ENCODE data around the gene SSBP3. TPM values are rescaled to one million over a fixed set of nuclear protein-coding genes. Genes with fewer than 3 reads are reported as not detected.
"Not testable (repeated sequence)": the region's sequence is repeated elsewhere in the genome, so short reads cannot be mapped to it uniquely, and the experiment has no call there.

SSBP3 gene
- total RNA-seq = 100 to 1,000 TPM in 1 of 4 donors, 10 to 100 TPM in 3; 28.7 to 162 (median 37.0) TPM

DNA sequence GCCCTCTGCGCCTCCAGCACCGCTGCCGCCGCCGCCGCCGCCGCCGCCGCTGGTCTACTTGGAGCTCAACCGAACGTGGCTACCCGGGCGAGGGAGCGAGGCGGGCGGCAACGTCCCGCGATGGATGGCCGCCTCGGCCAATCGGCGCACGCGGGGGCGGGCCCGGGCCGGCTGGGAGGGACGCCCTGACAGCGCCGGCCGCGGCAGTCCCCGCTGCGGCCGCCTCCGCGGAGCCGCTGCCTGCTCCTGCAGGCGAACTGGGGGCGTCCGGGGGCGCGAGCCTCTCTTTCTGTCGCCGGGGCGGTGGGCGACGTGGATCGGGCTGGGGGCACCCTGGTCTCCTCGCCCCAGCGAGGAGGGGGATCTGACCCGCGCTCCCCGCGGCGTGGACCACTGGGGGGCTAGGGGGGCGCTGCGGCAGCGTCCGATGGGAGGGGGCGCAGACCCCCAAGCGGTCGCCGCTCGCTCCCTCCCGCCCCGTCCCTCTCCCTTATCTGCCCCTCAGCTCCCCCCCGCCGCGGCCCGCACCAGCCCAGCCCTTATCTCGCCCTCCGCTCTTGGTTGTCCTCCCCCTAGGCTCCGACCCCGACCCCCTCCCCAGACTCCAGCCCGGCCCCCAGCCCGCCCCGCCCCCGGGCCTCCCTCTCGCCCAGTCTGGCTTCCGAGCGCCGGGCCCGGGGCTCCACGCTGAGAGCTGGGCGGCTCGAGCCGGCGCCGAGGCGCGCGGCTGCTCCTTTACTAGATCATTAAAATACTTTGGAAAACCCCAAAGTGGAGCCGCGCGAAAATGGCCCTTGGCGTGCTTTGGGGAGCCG is at the start of gene SSBP3:
SSBP3 (minus strand) TSS at position 56 of the 815 bp plus-strand sequence.
- in situ Hi-C loops (cut with MboI; ENCODE audit: low pct_ligation_motif_present in 1 of 4, low pct_unique_long_range_greater_than_20kb in 1 of 4, low sequenced_read_pairs in 3 of 4) = loop anchor here in 3 of 4 donors (5.0 kb wide), 1 partner anchor 81 kb away; no protein-coding TSS in a partner anchor
- Histone ChIP-seq H3K4me3 (peak within 1 kb of the TSS; percentile 93 to 99 (median 98)), H3K36me3 (peaks cover 0 to 2% (median 0%) of the 10 kb centered on the region in 4 donors), H3K27me3 (no peaks in the 10 kb centered on the region), H3K4me1 (peaks cover 25 to 55% (median 50%) of the 10 kb centered on the region in 4 donors), H3K9me3 (no peaks in the 10 kb centered on the region), H3K27ac (peak within 1 kb of the TSS; percentile 99 to 100 (median 99))
- TF ChIP-seq, protein P1, sequence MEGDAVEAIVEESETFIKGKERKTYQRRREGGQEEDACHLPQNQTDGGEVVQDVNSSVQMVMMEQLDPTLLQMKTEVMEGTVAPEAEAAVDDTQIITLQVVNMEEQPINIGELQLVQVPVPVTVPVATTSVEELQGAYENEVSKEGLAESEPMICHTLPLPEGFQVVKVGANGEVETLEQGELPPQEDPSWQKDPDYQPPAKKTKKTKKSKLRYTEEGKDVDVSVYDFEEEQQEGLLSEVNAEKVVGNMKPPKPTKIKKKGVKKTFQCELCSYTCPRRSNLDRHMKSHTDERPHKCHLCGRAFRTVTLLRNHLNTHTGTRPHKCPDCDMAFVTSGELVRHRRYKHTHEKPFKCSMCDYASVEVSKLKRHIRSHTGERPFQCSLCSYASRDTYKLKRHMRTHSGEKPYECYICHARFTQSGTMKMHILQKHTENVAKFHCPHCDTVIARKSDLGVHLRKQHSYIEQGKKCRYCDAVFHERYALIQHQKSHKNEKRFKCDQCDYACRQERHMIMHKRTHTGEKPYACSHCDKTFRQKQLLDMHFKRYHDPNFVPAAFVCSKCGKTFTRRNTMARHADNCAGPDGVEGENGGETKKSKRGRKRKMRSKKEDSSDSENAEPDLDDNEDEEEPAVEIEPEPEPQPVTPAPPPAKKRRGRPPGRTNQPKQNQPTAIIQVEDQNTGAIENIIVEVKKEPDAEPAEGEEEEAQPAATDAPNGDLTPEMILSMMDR (IDR thresholded peaks at IDR 0.05) = peak in 1 of 5 experiments; percentile 31
- TF ChIP-seq POLR2A (IDR thresholded peaks at IDR 0.05) (peak; percentile 69), POLR2AphosphoS5 (IDR thresholded peaks at IDR 0.05) (peak; percentile 92 to 93 (median 93)), EP300 (IDR thresholded peaks at IDR 0.05; ENCODE audit: low read depth) (no peak)
- peak; percentile 95 for DNase-seq
- WGBS, 2 donors (ENCODE audit: low coverage in 1 of 2) = 0% methylated on average over 54 of the region's 100 CpGs; no CpG with 5 or more reads in 1 of the 2 donors
- intact Hi-C loops (cut with DNase I; ENCODE audit: low total_unique reads) = loop anchor here (1.0 to 10.0 kb wide), 4 partner anchors 82 to 284 kb away; no protein-coding TSS in a partner anchor

DNA sequence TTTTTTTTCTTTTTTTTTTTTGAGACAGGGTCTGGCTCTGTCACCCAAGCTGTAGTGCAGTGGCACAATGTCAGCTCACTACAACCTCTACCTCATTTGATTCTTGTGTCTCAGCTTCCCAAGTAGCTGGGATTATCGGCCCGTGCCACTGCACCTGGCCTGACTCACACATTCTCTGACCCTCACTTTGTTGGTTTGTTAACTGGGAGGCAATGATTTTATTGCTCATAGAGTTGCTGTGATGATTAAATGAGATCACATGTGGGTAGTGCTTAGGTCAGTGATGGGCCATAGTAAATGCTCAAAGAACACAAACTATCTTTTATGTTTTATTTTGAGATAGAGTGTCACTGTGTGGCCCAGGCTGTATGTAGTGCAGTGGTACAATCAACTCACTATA is 47.3 kb upstream of the SSBP3 start:
- Histone ChIP-seq H3K9me3 (no peaks in the 10 kb centered on the region), H3K27me3 (no peaks in the 10 kb centered on the region), H3K4me1 (no peaks in the 10 kb centered on the region), H3K36me3 (no peaks in the 10 kb centered on the region), H3K27ac (no peak overlapping the region), H3K4me3 (no peak overlapping the region)
- intact Hi-C loops (cut with DNase I; ENCODE audit: low total_unique reads) (no loop called here), in situ Hi-C loops (cut with MboI; ENCODE audit: low pct_ligation_motif_present in 1 of 4, low pct_unique_long_range_greater_than_20kb in 1 of 4, low sequenced_read_pairs in 3 of 4) (no loop called here)
- WGBS, 2 donors (ENCODE audit: low coverage in 1 of 2) = 57 to 82% methylated on average over 2 of the region's 2 CpGs
- TF ChIP-seq EP300 (IDR thresholded peaks at IDR 0.05; ENCODE audit: low read depth) (no peak), POLR2A (IDR thresholded peaks at IDR 0.05) (no peak), POLR2AphosphoS5 (IDR thresholded peaks at IDR 0.05) (no peak)
- TF ChIP-seq, protein P1 (IDR thresholded peaks at IDR 0.05) = no peak
- DNase-seq = no peak

DNA sequence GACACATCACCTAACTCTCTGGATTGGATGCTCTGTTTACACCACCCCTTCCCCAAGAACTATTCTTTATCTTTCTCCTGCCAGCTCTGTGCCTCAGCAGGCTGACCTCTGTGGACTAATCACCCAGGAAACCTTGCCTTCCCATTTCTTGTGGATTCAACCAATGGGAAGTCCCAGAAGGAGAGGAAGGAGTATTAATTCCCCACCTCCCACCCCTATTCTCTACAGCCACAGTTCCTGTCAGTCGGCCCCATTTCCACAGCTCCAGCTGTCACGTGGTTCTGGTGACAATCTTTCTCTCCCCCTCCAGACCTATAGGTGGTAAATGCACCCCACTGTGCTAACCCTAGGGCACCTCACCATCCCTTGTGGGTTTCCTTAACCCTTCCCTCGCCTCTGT is 46.8 kb upstream of the SSBP3 start:
- Histone ChIP-seq H3K27ac (no peak overlapping the region), H3K36me3 (no peaks in the 10 kb centered on the region), H3K9me3 (no peaks in the 10 kb centered on the region), H3K4me1 (no peaks in the 10 kb centered on the region), H3K4me3 (no peak overlapping the region), H3K27me3 (no peaks in the 10 kb centered on the region)
- WGBS, 2 donors (ENCODE audit: low coverage in 1 of 2) = 85 to 92% methylated on average over 3 of the region's 3 CpGs
- TF ChIP-seq, protein P1 (IDR thresholded peaks at IDR 0.05) = no peak
- no peak for TF ChIP-seq POLR2A (IDR thresholded peaks at IDR 0.05)
- intact Hi-C loops (cut with DNase I; ENCODE audit: low total_unique reads) (no loop called here), in situ Hi-C loops (cut with MboI; ENCODE audit: low pct_ligation_motif_present in 1 of 4, low pct_unique_long_range_greater_than_20kb in 1 of 4, low sequenced_read_pairs in 3 of 4) (no loop called here)
- no peak for DNase-seq

DNA sequence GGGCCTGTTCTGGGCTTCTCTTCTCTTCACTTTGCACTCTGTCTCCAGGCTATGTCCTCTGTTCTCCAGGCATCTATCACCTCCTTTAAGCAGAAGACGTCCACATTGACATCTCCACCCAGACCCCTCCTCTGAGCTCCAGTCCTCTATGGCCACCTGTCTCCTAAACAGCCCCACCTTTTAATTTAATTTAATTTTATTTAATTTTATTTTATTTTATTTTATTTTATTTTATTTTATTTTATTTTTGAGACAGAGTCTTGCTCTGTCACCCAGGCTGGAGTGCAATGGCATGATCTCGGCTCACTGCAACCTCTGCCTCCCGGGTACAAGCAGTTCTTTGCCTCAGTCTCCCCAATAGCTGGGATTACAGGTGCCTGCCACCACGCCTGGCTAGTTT is 43.2 kb upstream of the SSBP3 start:
- in situ Hi-C loops (cut with MboI; ENCODE audit: low pct_ligation_motif_present in 1 of 4, low pct_unique_long_range_greater_than_20kb in 1 of 4, low sequenced_read_pairs in 3 of 4); DNase-seq: not testable (repeated sequence)

DNA sequence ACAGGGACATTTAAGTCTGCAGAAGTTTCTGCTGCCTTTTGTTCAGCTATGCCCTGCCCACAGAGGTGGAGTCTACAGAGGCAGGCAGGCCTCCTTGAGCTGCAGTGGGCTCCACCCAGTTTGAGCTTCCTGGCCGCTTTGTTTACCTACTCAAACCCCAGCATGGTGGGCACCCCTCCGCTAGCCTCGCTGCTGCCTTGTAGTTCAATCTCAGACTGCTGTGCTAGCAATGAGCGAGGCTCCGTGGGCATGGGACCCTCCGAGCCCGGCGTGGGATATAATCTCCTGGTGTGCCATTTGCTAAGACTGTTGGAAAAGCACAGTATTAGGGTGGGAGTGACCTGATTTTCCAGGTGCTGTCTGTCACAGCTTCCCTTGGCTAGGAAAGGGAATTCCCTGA is 42.6 kb upstream of the SSBP3 start:
- H3K9me3 ChIP-seq; H3K27ac ChIP-seq; DNase-seq; H3K4me1 ChIP-seq; H3K36me3 ChIP-seq; H3K27me3 ChIP-seq; intact Hi-C loops (cut with DNase I; ENCODE audit: low total_unique reads); H3K4me3 ChIP-seq; in situ Hi-C loops (cut with MboI; ENCODE audit: low pct_ligation_motif_present in 1 of 4, low pct_unique_long_range_greater_than_20kb in 1 of 4, low sequenced_read_pairs in 3 of 4): not testable (repeated sequence)
- 90% methylated on average over 8 of the region's 8 CpGs; no CpG with 5 or more reads in 1 of the 2 donors for WGBS, 2 donors (ENCODE audit: low coverage in 1 of 2)

More for the DNA sequence above, 43.2 kb upstream of the SSBP3 start:
- H3K9me3 ChIP-seq; H3K4me3 ChIP-seq; H3K27ac ChIP-seq; intact Hi-C loops (cut with DNase I; ENCODE audit: low total_unique reads); H3K36me3 ChIP-seq; H3K4me1 ChIP-seq; H3K27me3 ChIP-seq: not testable (repeated sequence)
- 90 to 100% methylated on average over 3 to 4 of the region's 4 CpGs for WGBS, 2 donors (ENCODE audit: low coverage in 1 of 2)

DNA sequence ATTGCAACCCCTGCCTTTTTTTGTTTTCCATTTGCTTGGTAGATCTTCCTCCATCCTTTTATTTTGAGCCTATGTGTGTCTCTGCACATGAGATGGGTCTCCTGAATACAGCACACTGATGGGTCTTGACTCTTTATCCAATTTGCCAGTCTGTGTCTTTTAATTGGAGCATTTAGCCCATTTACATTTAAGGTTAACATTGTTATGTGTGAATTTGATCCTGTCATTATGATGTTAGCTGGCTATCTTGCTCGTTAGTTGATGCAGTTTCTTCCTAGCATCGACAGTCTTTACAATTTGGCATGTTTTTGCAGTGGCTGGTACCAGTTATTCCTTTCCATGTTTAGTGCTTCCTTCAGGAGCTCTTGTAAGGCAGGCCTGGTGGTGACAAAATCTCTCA is 40.9 kb upstream of the SSBP3 start:
- H3K36me3 ChIP-seq; in situ Hi-C loops (cut with MboI; ENCODE audit: low pct_ligation_motif_present in 1 of 4, low pct_unique_long_range_greater_than_20kb in 1 of 4, low sequenced_read_pairs in 3 of 4); H3K4me3 ChIP-seq; H3K27ac ChIP-seq; DNase-seq; H3K27me3 ChIP-seq; intact Hi-C loops (cut with DNase I; ENCODE audit: low total_unique reads); H3K9me3 ChIP-seq; H3K4me1 ChIP-seq: not testable (repeated sequence)
- 91% methylated on average over 2 of the region's 2 CpGs; no CpG with 5 or more reads in 1 of the 2 donors for WGBS, 2 donors (ENCODE audit: low coverage in 1 of 2)
